Activated T-cell treated with anti-CD3 and anti-CD28 coated beads, Interleukin-2, amount 50 U/mL, for 24 hours (primary cell): ENCODE data around the gene FLVCR2.
A peak's percentile ranks its signal among the peaks of the same experiment; 100 is the strongest.

Experiments
- DNase-seq: peaks from one replicate; pipeline ENCODE4 v3.0.0-alpha.2; 2020
- H3K27ac Mint-ChIP-seq: 2 replicates; pipeline ENCODE4 v1.8.0; 2020; ENCODE audit warnings: mild to moderate bottlenecking, mixed read lengths
- H3K27me3 Mint-ChIP-seq: 2 replicates; pipeline ENCODE4 v1.8.0; 2020; ENCODE audit warnings: mixed read lengths
- H3K36me3 Mint-ChIP-seq: 2 replicates; pipeline ENCODE4 v1.8.0; 2020; ENCODE audit warnings: low read depth, mixed read lengths
- H3K4me1 Mint-ChIP-seq: 2 replicates; pipeline ENCODE4 v1.8.0; 2020; ENCODE audit warnings: low read depth, mixed read lengths
- H3K4me3 Mint-ChIP-seq: 2 replicates; pipeline ENCODE4 v1.8.0; 2020; ENCODE audit warnings: mild to moderate bottlenecking, moderate library complexity, mixed read lengths
- H3K9me3 Mint-ChIP-seq: 2 replicates; pipeline ENCODE4 v1.8.0; 2020; ENCODE audit warnings: mixed read lengths

FLVCR2 gene

DNA sequence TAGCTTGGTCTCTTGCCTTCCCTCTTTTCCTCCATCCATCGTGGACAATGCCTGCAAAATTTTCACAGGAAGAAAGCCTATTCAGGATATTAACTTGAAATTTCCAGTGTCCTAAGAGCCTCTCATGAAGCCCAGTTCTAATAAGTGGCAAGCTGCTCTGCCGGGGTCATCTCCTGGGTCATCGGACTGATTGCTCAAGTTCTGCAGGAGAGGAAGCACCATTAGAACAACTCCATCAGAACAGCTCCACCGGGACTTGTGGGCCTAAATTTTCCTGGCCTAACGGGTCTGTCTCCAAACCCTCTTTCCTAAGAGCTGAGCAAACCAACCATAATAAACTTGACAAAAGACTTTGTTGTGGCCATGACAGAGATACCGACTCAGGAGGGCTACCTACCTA, 68.3 kb downstream of the FLVCR2 start:
- Mint-ChIP-seq H3K27ac (no peak overlapping the region), H3K27me3 (no peaks in the 10 kb centered on the region), H3K4me3 (no peak overlapping the region), H3K9me3 (no peaks in the 10 kb centered on the region), H3K4me1 (no peaks in the 10 kb centered on the region), H3K36me3 (peaks cover 58% of the 10 kb centered on the region)
- DNase-seq = no peak

DNA sequence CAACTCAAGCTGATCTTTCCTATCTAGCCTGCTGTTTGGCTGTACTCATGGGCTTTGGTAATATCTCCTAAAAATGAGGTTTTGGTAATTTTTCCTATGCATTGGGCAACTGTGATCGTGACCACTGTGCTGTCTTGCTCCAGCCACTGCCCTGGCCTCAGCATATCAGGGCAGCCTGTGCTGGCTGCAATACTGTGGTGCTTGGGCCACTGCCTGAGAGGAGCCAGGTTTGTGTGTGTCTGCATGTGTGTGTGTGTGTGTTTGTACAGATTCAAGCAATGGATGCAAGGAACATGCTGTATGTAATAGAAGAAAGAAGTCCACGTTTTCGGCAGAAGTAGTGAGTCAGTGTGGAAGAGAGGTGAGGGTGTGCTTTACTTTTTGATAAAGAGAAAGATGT, 69.2 kb downstream of the FLVCR2 start:
- H3K4me3 Mint-ChIP-seq = no peak overlapping the region
- no peak overlapping the region for H3K27ac Mint-ChIP-seq
- no peak for DNase-seq
- peaks cover 66% of the 10 kb centered on the region for H3K36me3 Mint-ChIP-seq
- no peaks in the 10 kb centered on the region for H3K27me3 Mint-ChIP-seq
- H3K4me1 Mint-ChIP-seq = no peaks in the 10 kb centered on the region
- no peaks in the 10 kb centered on the region for H3K9me3 Mint-ChIP-seq

DNA sequence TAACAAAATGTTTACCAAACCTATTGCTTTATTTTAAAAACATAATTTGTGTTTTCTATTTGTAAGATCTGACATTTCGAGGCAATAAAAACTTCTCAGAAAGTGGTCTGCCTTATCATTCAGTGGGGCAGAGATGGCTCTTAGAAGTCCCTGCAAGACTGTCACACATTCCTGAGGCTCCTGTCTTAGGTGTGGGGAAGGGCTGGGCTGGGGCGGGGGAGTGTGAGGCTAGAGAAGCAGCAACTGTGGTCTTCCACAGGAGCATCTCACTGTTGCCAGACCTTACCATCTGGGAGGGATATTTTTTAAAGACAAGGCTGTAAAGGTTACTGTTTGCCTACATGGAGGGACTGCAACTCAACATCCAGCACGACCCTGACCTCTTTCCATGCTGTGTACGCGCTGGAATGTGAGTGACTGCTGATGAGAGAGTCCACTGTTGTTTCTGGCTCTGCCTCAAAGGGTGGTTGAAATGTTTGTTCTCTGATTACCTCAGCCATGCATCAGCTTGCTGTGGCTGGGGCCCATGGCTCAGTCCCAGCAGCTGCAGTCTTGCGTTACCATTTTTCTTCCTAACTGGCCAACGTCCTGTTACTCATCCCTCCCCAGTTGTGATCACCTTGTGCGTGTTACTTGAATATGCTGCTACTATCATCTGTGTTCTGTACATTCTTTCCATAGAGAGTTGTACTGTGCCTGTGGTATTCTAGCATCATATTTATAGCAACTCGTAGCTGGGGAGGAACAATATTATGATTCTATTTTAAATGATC, 69.8 kb downstream of the FLVCR2 start:
- Mint-ChIP-seq H3K4me1 (no peaks in the 10 kb centered on the region), H3K27me3 (no peaks in the 10 kb centered on the region), H3K27ac (no peak overlapping the region), H3K4me3 (no peak overlapping the region), H3K36me3 (peaks cover 70% of the 10 kb centered on the region), H3K9me3 (no peaks in the 10 kb centered on the region)
- no peak for DNase-seq

DNA sequence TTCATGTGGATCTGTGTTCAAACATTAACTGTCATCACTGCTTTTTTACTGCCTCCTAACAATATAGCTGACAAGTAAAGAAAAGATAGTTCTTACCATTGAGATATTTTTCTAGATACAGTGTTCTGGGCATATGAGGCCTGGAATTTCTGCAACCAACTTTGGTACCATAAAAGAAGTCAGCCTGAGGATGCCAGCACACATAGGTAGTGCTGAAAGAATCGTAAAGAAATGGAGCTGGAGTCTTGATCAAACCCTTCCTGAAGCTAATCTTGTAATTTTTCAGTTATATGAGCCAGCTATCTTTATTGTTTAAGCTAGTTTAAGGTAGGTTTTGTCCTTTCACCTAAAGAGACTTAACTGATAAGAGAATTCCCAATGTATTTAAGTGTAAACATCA, 70.9 kb downstream of the FLVCR2 start:
- H3K27ac Mint-ChIP-seq = no peak overlapping the region
- peaks cover 76% of the 10 kb centered on the region for H3K36me3 Mint-ChIP-seq
- H3K9me3 Mint-ChIP-seq = no peaks in the 10 kb centered on the region
- no peak overlapping the region for H3K4me3 Mint-ChIP-seq
- H3K27me3 Mint-ChIP-seq = no peaks in the 10 kb centered on the region
- DNase-seq = no peak
- H3K4me1 Mint-ChIP-seq = peaks cover 6% of the 10 kb centered on the region

DNA sequence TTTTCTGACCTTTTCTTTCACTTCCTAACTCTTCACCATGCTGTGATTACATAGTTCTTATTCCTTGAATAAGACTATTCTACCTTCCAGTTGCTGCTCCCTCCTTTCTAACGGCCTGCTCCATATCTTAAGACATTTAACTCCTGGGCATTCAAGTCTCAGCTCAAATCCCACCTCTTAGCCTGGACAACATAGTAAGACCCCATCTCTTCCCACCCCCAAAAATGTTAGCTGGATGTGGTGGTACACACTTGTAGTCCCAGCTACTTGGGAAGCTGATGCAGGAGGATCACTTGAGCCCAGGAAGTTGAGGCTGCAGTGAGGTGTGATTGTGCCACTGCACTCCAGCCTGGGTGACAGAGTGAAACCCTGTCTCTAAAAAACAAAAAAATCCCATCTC, 71.4 kb downstream of the FLVCR2 start:
- no peaks in the 10 kb centered on the region for H3K9me3 Mint-ChIP-seq
- H3K27me3 Mint-ChIP-seq = no peaks in the 10 kb centered on the region
- H3K4me1 Mint-ChIP-seq = peaks cover 6% of the 10 kb centered on the region
- no peak for DNase-seq
- no peak overlapping the region for H3K27ac Mint-ChIP-seq
- no peak overlapping the region for H3K4me3 Mint-ChIP-seq
- H3K36me3 Mint-ChIP-seq = peaks cover 78% of the 10 kb centered on the region

DNA sequence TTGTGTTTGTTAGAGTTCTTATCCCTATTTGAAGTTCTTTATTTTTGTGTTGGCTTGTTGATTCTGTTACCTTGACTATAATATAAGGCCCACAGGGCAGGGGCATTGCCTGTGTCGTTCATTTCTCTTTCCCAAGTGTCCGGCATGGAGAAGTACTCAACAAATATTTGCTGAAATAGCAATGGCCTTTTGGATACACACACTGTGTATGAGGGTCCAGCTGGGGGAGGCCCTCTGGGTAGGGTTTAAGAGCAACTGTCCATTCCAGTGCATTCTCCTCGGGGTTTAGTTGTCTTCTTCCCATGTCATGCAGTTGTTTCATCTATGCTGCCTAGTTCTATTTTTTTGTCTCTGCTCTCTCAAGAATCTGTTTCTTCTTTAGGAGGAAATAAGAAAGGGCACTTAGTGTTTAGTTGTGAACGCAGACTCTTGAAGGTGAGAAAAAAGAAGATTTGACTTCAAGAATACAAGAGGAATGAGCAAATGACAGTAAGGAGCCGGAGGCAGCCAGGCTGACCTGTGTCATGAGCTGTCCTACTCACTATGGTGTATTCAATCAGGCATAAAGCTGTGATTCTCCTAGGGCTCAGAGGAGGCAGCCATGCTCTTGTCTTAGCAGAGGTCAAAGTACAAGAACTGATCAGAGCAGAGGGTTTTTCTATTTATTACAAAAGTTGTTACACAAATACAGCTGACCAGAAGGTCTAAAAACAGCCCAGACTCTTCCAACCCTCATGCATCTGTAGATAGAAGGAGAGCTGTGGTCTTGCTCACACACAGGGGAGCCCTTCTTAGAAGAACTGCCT, 72.0 kb downstream of the FLVCR2 start:
- H3K4me3 Mint-ChIP-seq = no peak overlapping the region
- no peak for DNase-seq
- no peaks in the 10 kb centered on the region for H3K9me3 Mint-ChIP-seq
- peaks cover 85% of the 10 kb centered on the region for H3K36me3 Mint-ChIP-seq
- no peak overlapping the region for H3K27ac Mint-ChIP-seq
- peaks cover 6% of the 10 kb centered on the region for H3K4me1 Mint-ChIP-seq
- no peaks in the 10 kb centered on the region for H3K27me3 Mint-ChIP-seq

DNA sequence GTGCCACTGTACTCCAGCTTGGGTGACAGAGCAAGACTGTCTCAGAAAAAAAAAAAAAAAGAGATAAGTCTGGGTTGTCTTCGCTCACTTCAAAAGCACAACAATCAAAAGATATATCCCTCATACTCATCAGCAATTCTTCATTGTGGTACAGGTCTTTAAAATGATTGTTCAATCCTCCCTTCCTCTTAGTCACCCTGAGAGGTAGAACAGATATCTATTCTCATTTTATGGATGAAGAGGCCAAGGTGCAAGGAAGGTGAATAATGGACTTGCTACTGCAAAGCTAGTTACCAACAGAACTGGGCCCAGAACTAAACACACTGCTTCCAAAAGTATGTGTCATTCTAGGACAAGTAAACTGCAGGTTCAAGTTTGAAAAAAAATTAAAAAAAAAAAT, 75.1 kb downstream of the FLVCR2 start:
- Mint-ChIP-seq H3K4me1 (peaks cover 8% of the 10 kb centered on the region), H3K4me3 (no peak overlapping the region), H3K27me3 (no peaks in the 10 kb centered on the region), H3K9me3 (no peaks in the 10 kb centered on the region), H3K36me3 (peaks cover 75% of the 10 kb centered on the region), H3K27ac (no peak overlapping the region)
- DNase-seq = no peak

DNA sequence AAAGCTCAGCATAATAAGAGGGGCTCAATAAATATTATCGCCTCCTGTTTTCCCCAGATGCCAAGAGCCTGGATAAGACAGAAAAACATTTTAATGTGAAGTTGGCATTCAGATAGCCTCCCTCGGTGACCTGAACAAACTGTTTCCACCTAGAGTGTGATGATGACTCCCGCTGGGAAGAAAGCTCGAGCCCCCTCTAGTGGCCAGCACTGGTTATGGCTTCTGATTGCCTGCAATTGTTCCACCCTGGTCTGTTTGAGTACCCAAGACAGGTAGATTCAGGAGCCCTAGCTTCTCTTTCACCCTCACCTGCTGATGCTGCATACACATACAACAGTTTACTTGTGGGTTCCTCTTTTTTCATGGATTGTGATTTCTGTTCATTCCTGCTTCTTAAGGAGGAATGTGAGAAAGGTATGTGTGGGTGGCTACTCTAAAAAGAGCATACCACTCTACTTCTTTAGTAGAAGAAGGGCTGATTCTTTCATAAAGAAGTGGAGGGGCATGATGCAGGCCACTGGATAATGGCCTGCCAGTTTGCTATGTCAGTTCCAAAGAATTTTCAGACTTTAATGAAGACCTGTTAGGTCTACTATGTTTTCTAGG, 75.8 kb downstream of the FLVCR2 start:
- Mint-ChIP-seq H3K27me3 (no peaks in the 10 kb centered on the region), H3K27ac (no peak overlapping the region), H3K9me3 (no peaks in the 10 kb centered on the region), H3K4me1 (peaks cover 12% of the 10 kb centered on the region), H3K36me3 (peaks cover 69% of the 10 kb centered on the region), H3K4me3 (no peak overlapping the region)
- peak; percentile 88 for DNase-seq

DNA sequence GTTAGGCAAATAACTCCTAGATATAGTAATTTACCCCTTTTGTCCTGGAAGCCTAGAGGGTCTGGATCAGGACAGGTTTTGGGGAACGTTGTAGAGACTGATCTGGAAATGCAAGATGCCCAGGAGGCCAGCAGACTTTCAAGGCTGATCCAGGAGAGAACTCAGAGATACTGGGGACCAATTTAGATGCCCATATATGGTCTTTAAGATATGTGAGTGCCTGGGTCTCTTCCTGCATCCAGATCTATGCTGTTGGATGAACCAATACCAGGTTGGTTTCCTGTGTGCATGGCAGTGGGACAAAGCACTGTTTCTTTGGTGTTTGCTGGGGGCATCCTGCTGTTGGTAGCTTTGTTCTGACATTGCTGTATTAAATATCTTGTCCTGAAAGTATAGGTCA, 76.8 kb downstream of the FLVCR2 start:
- Mint-ChIP-seq H3K36me3 (peaks cover 59% of the 10 kb centered on the region), H3K4me3 (no peak overlapping the region), H3K27me3 (no peaks in the 10 kb centered on the region), H3K4me1 (peaks cover 19% of the 10 kb centered on the region), H3K27ac (no peak overlapping the region), H3K9me3 (no peaks in the 10 kb centered on the region)
- DNase-seq = no peak

DNA sequence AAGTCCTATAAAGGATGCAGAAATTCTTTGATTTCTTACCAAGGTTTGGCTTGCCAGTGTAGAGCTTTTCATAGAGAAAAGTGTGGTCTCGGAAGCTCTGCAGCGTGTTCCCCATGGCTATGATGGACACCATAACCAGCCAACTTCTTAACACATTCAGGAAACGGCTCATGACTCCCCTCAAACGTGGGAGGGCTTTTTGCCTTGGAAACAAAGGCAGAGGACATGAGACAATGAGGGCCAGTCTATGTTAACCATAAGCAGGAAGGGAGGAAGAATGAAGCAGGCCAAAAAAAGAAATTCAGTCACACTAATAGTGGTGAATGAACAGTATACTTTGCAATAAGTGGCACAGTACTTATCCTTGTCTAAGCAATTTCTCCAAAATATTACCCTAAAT, 78.9 kb downstream of the FLVCR2 start:
- H3K4me3 Mint-ChIP-seq = no peak overlapping the region
- H3K36me3 Mint-ChIP-seq = peaks cover 50% of the 10 kb centered on the region
- peak overlapping the region; percentile 51 for H3K27ac Mint-ChIP-seq
- H3K27me3 Mint-ChIP-seq = no peaks in the 10 kb centered on the region
- no peak for DNase-seq
- H3K4me1 Mint-ChIP-seq = peaks cover 30% of the 10 kb centered on the region
- no peaks in the 10 kb centered on the region for H3K9me3 Mint-ChIP-seq

DNA sequence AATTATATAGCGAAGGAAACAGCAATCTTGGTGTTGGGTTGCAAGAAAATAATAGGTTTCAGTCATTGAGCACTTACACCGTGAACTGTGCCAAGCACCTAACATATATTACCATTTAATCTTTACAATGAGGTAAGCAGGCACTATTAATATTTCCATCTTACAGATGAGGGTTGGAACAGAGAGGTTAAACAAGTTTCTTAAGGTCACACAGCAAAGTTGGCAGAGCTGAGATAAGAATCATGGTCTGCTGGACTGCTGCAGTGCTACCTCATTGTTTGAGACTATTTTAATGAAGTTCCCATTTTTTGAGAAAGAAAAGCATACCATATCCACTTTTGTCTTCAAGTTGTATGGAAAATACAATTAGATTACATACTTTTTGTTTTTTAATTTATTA, 80.5 kb downstream of the FLVCR2 start:
- Mint-ChIP-seq H3K4me3 (no peak overlapping the region), H3K9me3 (no peaks in the 10 kb centered on the region), H3K27me3 (no peaks in the 10 kb centered on the region), H3K36me3 (peaks cover 39% of the 10 kb centered on the region), H3K27ac (peak overlapping the region; percentile 74), H3K4me1 (peaks cover 34% of the 10 kb centered on the region)
- DNase-seq = no peak

DNA sequence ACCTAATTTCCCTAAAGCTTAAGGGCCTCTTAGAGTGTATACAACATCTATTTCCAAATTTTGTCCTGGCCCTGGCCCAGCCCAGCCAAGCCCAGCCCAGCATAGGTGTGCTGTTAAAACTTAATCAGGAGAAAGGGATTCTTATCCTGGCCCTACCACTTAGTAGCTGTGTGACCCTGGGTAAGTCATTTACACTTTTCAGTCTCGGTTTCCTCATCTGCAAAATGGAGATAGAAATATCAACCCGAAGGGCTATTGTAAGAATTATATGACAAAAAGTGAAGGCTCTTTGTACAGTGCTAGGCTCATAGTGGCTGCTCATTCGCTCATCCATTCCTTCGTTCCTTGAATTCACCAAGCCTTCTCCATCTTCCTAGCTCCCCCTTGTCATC, 81.8 kb downstream of the FLVCR2 start:
- no peak for DNase-seq
- Mint-ChIP-seq H3K27ac (peak overlapping the region; percentile 96), H3K36me3 (peaks cover 39% of the 10 kb centered on the region), H3K4me1 (peaks cover 34% of the 10 kb centered on the region), H3K9me3 (no peaks in the 10 kb centered on the region), H3K4me3 (peak overlapping the region; percentile 92), H3K27me3 (no peaks in the 10 kb centered on the region)

DNA sequence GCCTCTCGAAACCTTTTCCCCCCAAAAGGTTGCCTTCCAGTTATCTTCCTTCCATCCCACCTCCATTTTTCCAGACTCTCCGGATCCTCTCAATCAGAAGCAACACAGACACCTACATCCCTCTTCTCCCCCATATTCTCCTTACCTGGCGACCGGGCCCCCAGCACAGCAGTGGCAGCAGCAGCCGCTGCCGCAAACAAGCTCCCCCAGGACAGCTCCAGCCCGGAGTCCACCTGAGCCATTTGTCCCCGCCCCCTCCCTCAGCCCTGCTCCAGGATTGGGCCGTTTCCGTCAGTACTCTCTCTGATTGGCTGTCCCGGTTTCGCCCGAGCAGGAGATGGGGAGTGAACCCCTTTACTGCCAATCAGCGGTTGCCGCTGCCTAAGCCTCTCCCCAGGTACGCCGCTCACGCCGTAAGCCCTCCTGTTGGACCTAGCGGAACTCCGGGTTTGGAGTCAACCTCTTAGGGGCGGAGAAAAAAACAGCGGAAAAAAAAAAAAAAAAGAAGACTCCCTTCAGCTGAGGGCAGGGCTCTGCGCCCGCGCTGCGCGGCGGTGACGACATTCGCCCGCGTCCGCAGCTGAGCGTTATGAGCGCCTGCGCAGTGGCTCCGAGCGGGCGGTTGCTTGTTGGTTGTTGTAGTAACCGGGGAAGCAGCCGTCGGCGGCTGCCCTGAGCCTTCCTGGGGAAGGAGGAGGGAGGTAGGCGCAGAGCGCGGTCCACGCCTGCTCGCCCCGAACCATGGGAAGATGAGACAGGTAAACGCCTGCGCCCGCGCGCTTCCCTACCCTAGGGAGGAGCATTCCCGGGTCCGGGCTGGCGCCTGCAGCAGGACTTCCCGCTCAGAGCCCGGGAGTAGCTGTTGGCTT, 82.4 kb downstream of the FLVCR2 start, which contains the start of the genes ERG28 and TTLL5:
Gene ERG28 (minus strand): TSS at position 247 of the 869 bp plus-strand sequence. CDS start 3,374 bp downstream, outside the sequence.
Gene TTLL5 (plus strand): TSS at position 617 of the 869 bp plus-strand sequence. CDS start 1,904 bp downstream, outside the sequence.
- H3K4me3 Mint-ChIP-seq = peak within 1 kb of the TSS; percentile 92
- peak within 1 kb of the TSS; percentile 96 for H3K27ac Mint-ChIP-seq
- H3K36me3 Mint-ChIP-seq = peaks cover 38% of the 10 kb centered on the region
- no peaks in the 10 kb centered on the region for H3K27me3 Mint-ChIP-seq
- peaks cover 35% of the 10 kb centered on the region for H3K4me1 Mint-ChIP-seq
- peak; percentile 97 for DNase-seq
- H3K9me3 Mint-ChIP-seq = no peaks in the 10 kb centered on the region

DNA sequence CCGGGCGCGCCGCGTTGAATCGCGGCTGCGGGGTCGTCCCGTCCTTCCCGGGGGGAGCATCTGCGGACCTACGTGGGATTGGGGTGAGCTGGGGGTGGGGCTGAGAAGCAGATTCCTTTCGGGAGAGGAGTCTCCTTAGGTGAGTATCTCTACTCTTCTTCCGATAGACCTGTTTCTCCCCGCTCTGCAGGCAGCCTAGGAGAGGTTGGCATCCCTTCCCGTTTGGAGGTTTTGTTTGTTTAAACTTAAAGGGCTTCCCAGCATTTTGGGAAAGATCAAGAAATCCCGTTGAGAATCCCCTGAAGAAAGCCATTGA, 83.0 kb downstream of the FLVCR2 start:
- no peak for DNase-seq
- Mint-ChIP-seq H3K4me1 (peaks cover 35% of the 10 kb centered on the region), H3K27ac (peak overlapping the region; percentile 96), H3K4me3 (peak overlapping the region; percentile 92), H3K27me3 (no peaks in the 10 kb centered on the region), H3K36me3 (peaks cover 39% of the 10 kb centered on the region), H3K9me3 (no peaks in the 10 kb centered on the region)
